Activated T-cell treated with anti-CD3 and anti-CD28 coated beads for 1 hour (primary cell): ENCODE results near the gene C16orf78.

Source experiments
- DNase-seq: peaks from one replicate; pipeline ENCODE4 v3.0.0-alpha.2; 2020; ENCODE audit warnings: low read depth

The C16orf78 gene

DNA sequence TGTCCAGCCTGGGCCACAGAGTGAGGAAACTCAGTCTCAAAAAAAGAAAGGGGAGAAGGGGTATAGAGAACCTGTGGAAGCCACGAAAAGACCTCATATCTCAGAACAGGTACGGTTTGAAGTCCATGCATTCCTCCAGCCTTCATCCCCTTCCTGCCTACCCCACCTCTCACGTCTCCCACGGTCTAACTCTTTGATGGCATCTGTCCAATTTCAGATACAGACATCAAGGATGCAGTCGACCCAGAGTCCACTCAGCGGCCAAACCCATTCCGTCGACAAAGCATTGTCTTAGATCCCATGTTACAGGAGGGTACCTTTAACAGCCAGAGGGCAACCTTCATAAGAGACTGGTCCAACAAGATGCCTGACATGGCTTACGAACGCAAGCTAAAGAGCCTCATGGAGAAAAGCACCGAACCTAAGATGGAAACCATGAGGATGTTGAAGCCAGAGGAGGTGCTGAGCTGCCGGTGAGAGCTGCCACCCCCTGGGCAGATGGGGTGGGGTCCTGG is 22.7 kb downstream of the C16orf78 start:
- no peak for DNase-seq

DNA sequence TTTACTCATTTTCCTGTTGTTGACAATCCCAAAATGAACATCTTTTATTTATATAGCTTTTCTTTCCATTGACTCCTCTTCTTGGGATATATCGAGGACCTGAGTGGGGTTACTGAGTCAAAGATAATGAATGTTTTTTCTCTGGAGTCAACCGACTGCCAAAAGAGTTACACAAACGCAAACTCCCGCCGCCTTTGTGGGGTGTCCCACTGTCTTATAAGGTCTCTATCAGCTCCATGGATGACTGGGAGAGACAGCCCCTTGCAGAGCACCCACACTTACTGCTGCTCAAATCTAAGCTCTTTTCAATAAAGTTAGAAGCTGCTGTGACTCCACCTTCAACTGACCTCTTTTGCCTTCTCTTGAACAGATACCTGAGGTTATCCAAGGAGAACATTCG is 25.2 kb downstream of the C16orf78 start:
- no peak for DNase-seq

DNA sequence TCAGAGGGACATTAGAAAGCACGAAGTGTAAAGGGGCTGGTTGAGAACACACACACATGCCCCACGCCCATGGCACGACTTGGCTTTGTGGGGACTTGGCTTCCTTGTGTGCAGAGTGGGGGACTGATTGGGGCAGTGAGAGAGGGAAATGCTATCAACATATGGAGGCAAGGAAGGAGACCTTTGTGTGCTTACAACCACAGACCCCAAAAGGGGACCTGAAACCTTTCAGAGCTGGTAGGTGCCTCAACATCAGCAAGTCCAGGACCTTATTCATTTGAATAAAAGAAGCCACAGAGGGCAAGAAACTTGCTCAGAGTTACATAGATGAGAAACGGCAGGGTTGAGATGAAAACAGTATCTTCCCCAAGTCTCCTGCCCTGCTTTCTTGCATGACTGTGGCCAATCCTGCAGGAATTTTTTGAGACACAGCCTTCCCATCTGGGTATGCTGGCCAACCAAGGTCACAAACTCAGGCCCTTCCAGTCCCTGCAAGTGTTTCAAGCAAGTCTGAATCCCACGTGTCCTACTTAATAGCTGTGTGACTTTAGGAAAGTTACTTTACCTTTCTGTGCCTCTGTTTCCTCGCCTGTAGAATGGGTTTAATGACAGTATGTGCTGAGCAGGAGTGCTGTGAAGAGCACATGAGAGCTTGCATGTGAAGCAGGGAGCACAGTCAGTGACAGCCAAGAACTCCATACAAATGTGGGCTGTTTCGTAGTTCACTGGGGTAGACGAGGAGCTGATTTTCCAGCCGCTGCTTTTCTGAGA is 26.2 kb downstream of the C16orf78 start:
- no peak for DNase-seq

DNA sequence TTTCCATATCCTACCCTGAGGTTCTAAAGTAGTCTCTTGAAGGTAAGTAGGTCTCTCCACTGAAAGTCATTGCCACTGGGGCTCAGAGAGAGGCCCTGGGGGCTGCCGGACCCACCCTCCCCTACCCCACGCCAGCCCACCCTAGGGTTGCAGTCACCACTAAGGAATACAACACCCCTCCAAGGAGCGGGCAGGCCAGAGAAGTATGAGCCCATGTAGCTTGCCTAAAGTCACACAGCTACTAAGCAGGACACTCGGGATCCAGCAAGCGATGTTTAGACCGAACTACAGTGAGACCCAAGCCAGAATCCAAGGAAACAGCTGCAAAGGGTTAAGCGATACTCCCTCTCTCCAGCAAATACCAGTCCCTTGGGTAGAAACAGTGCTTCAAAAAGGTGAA is 27.0 kb downstream of the C16orf78 start:
- DNase-seq: no peak

DNA sequence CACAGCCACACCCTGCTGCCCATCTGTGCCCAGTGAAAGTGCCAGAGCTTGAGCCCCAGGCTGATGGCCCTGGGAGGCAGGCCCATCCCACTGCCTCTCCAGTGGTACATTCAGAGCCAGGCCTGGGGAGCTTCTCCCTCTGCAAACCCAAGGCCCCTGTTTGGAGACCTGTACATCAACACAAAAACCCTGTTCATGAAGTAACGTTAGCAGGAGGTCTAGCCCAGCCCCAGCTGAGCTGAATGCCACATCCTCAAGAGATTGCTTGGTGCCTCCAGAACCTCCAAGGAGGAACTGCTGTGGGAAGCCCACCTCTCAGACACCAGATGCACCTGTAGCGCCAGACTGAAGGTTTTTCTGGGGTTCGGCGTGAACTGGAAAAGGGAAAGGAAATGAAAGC is 31.5 kb downstream of the C16orf78 start:
- no peak for DNase-seq

DNA sequence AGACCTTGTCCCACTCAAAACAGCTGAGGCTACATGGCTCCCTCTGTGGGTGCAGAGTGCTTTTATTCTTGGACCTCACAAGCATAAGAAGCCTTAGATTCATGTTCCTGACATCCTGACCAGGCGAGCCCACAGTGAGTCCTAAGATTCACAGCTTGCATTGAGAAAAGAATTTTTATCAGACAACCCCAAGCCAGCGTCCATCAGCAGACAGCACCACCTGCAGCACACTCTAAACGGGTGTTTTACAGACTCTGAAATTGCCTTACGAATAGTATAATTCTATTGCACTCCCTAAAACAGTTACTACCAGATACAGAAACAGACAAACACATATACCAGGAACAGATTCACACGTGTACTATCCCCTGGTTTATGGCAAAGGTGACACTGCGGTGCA is 31.9 kb downstream of the C16orf78 start:
- no peak for DNase-seq

DNA sequence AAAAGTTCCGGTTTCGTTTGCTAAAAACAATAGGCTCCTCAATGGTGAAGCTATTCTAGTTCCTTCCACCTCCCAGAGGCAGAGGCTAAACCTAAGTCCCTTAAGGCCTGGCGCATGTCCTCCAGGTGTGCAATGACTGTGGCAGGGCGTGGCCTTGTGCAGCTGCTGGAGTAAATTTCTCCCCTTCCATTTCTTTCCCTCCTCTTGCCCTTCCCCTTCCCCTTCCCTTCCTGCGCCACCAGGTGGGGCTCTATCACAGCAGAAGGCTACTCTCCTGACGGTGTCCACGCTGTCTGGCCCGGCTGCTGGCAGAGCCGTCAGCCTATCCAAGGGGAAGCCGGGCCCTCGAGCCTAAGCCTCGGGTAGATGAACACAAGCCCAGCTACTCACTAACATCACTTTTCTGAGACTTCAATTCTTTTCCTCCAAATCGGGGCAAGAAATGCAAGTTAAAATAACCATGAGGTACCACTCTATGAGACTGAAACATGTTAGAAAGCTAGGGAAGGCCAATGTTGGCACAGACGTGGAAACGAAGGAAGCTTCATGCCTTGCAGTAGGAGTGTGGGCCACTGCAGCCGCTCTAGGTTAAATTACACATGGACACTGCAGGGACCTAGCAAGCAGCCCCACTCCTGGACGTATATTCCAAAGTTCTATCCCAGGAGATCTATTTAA is 34.4 kb downstream of the C16orf78 start:
- DNase-seq: peak; percentile 48

DNA sequence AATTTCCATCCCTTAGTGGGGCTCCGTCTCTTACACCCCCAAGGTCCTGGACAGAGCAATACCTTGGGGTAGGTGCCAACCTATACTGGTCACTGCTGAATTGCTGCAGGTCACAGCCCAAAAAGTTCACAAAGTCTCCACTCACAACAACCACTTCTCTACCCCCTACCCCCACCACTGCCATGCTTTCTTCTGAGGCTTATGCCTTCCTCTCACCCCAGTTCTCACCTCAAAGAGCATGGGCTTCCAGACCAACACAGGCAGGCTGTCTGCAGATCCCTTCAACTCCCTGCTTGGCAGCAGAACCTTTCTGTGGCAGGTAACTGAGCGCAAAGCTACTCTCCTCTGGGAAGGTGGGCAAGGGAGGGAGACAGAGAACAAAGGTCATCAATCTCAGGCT is 35.5 kb downstream of the C16orf78 start:
- DNase-seq: no peak

DNA sequence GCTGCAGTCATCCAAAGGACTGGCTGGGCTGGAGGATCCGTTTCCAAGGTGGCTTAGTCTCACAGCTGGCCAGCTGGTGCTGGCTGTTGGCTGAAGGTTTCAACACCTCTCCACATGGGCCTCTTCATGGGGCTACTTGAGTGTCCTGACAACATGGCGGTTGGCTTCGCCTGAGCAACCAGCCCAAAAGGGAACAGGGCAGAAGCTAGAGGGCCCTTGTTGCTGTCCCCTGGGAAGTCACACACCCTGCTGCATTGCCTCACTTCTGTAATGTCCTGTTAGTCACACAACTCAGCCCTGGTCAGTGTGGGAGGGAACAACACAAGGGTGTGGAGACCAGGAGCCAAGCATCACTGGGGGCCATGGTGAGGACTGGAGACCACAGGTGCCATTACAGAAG is 36.6 kb downstream of the C16orf78 start:
- DNase-seq: no peak

DNA sequence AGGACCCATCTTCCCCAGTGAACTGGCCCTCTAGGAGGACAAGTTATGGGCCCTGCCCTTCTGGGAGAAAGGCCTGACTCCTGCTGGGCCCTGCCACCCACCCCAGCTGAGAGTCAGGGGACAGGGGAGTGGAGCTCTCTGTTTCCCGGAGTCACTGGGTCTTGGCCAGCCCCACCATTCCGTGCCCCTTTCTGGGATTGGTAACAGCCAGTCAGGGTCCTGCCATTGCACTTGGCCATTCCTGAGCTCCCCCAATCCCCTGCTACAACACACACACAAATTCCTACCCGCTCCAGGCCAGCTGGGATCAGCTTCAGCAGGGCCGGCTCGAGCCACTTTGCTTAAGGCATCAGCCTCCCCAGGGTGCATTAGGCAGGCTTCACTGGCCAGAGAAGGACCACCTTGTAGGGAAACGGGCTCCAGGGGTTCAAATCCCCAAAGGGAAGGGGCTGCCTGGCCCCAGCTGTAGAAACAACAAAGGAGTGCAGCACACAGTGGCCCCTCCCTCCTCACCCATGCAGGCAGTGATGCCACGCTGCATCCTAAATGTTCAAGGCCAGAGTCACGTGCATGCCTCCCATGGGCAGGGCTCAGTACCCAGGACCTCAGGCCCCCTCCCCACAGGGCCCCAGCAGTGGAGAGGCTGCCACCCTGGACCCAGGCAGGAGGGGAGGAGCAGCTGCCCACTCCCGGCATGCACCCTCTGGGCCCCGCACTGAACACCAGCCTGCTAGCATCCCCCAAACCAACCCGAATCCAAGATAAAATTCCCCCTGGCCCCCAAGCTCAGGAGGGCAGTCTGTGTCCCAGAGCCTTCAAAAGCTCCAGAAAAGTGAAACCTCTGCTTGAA is 37.7 kb downstream of the C16orf78 start:
- no peak for DNase-seq

DNA sequence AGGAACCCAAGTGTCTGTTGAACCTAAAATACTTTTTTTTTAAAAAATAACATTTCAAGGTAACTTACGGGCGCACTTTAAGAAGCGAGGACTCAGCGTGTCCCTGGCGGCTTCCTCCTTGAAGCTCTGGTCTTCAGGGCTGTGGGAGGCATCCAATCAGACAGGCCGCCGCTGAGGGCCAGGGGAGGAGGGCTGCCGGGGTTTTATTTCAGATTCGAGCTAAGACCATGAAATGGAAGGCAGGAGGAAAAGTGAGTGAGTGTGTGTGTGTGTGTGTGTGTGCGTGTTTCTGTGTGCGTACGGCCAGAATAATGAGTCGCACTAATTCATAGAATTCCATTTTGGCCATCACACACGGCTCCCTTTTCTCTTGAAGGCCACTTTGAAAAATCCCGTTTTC is 41.1 kb downstream of the C16orf78 start:
- no peak for DNase-seq

DNA sequence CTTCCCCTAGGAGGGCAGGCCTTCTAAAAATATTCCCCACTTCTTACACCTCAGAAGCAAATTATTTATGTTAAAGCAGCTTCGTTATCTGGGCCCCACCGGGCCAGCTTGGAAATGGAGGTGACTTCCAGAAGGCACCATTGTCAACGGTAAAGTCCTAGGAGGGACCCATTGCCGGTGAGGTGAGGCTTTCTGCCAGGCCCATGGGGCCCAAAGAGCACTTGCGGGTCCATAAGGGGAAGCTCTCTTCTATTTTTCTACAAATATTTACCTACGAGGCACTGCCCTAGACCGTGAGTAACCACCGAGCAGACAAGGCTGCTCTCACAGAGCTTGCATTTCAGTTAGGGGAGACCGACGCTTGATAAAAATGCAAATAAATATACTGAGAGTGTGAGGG is 41.5 kb downstream of the C16orf78 start:
- DNase-seq: no peak

DNA sequence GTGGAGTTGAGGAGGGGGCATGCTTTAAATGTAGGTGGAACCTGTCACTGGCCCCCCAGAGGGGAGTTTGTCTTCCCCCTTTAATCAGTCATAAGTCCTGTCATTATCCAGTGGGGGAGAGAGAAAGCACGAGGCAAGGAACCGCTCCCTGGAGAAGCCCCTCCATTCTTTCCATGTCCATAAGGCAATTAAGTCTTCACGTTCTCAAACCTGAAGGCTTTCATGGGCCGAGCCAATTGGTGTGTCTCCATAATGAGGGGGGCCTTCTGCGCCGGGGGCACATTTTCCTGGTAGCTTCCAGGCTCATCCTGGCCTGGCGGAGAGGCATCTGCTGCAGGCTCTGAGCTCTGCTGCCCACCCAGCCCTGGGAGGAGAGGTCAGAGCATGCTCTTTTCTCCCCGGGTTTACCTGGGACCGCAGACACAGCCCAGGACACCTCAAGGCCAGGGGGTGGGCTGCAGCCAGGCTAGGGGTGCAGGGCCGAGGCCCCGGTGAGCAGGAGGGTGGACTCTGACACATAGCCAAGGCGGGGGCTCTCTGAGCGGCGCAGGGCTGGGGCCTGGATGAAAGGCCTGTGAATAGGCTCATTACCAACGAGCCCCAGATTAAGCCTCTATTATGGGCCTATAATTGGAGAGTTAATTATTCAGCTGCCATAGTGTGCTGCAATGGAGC is 42.5 kb downstream of the C16orf78 start:
- DNase-seq: no peak

DNA sequence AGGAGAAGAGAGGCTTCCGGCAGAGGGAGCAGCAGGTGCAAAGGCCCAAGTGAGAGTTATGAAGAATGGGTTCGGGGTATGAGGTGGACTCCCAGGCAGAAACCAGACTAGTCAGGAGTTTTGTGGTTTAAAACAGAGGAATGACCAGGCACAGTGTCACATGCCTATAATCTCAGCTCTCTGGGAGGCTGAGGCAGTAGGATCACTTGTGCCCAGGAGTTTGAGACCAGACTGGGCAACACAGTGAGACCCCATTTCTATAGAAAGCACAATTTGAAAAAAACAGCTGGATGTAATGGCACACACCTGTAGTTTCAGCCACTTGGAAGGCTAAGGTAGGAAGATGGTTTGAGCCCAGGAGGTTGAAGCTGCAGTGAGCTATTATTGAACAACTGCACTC is 43.8 kb downstream of the C16orf78 start:
- DNase-seq: no peak

DNA sequence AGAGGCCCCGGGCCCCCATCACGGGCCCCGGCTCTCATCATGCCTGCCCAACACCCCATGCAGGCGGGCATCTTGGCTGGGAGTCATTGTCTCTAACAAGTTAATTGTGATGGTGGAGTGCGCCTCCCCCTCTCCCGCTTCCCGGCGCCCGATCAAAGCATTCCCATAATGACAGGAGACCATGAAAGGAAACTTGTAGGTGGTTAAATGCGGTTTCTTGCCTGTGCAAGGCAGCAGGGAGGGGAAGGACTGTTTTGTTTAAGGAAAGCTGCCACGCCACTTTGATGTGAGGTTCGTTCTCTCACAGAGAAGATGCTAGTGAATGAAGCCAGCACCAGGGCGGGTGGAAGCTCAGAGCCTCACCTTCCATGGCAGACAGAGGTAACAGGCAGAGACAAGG is 45.4 kb downstream of the C16orf78 start:
- DNase-seq: no peak

DNA sequence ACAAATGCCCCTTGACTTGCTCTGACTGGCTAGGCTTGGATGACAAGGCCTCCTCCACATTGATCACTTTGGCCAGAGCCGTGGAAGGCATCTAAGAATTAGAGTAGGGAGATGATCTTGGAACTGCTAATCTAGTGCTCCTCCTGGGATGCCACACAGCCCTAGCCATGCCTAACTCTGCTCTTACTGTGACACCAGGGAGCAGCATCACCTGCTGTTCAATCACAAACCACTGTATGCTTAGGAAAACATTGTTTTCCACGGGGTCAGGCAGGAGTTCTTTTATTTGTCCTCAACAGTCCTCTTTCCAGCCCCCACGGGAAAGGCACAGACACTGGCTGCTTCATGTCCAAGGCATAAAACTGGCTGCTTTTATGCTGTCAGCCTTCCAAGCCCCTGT is 46.3 kb downstream of the C16orf78 start:
- DNase-seq: no peak

DNA sequence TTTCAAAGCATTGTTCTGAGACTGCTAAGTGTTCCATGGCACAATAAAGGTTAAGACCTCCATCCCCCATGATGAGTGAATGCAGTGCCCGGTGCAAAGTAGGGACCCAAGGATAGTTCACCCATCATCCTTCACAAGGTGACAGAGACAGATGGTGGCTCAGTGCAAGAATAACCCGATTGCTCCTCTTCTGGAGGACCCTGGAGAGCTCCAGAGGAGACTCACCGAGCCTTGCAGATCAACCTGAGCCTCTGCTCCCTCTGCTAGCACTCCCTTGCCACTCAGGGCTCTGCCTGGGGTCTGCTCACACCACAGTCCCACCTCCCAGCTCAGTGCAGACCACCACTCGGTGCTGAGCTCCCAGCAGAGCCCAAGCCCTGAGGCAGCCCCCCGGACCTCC is 49.3 kb downstream of the C16orf78 start:
- no peak for DNase-seq

DNA sequence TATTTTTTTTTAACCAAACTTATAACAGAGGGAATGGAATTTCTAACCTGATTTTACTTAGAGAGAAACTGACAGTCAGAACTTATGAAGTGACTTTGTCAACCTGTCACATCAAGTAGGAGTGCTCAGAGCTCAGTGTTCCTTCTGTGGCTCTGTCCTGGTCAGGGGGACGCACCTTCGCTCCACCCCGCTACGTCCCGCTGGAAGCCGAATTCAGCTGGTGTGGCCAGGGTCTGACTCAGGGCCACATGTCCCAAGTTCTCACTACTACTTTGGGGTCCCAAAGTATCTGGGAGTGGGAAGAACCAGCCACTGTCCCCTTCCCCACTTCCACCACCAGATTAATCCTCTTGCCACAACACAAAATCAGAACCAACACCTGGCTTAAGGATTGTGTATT is 51.4 kb downstream of the C16orf78 start:
- no peak for DNase-seq

DNA sequence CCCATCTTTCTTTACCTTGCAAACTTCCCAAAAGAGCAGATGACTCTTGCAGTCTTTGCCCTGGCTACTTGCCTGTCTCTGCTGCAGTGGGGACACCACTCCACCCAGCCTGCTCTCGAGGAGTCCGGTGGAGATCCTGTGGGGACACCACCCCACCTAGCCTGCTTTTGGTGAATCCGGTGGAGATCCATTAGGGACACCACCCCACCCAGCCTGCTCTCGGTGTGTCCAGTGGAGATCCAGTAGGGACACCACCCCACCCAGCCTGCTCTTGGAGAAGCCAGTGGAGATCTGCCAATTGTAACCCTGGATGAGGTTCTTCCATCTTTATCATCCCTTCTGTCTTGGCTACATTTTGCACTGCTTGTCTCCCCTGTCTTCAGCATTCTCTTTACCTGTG is 54.2 kb downstream of the C16orf78 start:
- DNase-seq: no peak

DNA sequence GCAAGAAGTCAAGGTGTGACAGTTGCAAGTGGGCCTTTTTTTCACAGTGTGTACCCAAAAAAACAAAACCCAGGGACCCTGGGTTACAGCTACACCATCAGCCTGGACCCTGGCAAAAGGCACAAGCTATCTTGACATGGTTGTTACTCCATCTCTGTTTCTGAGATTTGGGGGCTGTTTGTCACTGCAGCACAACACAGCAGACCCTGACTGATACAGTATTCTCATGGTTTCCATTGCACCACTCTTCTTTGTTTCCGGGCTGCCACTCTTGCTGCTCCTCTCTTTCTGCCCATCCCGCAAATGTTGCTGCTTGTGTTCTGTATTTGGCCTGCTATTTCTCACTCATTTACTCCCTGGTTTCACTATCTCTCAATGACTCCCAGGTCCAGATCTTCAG is 55.2 kb downstream of the C16orf78 start:
- no peak for DNase-seq

DNA sequence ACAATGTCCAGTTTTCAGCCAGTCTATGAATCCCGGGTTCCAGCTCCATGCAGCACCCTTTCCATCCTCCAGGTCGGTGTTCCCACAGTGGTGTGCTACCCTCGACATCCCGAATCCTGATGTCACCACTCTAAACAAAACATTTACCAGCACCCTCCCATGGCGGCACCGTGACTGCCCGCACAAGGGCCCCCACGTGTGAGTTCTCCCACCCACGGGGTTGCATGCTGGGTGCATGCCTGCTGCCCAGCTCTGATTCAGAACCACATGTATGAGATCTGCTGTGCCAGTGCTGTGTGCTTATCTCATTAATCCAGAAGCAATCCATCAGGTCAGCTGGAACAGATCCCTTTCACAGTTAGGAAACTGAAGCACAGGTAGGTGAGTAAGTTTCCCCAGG is 57.4 kb downstream of the C16orf78 start:
- no peak for DNase-seq

DNA sequence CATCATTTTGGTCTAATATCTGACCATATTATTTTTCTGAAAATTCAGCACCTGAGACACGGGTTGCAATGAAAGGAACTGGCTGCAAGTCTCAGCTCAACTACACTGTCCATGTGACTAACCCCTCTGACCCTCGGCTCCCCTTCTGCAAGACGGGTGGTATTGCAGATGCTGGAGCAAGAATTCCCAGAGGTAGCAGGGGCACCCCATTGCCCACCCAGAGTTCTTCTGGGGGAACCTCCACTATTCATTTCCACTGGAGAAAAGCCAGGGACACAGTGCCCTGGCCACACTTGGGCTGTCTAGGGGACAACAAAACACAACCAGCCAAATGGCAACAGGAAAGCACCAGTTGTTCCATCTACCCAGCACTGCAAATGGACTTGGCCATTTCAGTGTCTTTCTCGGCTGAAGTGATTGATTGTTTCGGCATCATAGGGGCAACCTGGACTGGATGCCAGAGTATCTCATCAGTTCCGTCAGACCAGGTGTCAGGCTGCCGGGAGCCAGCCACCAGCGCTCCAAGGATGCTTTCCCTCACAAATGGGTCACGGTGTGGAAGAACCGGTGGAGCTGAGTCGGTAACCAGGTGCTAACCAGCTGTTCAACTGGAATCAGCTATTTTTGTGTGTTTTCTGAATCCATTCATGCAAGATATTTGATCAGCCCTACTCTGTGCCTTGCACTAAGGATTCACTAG is 58.1 kb downstream of the C16orf78 start:
- DNase-seq: no peak
